ENCODE results near the gene TMEM43.

GRCh38 chr3:14148041-14148985, 23.5 kb downstream of the TMEM43 start:
- TF ChIP-seq CTCF (IDR thresholded peaks at IDR 0.05; ENCODE audit: low read depth, low read length) = no peak
- no peak for TF ChIP-seq POLR2A (IDR thresholded peaks at IDR 0.05; ENCODE audit: extremely low read depth, insufficient read length)
- TF ChIP-seq, protein P1, sequence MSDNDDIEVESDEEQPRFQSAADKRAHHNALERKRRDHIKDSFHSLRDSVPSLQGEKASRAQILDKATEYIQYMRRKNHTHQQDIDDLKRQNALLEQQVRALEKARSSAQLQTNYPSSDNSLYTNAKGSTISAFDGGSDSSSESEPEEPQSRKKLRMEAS (IDR thresholded peaks at IDR 0.05; ENCODE audit: low read depth, low read length) = no peak

Measured in NB4 (cell line).